HG03060 (cell line): Measurements from ENCODE around the gene CPT2.

ENCODE experiments used
- ATAC-seq: cut with Tn5 transposase; IDR thresholded peaks from one replicate; pipeline ENCODE4 v1.9.1; 2021; ENCODE audit warnings: low read depth, moderate number of reproducible peaks; ENCODE audit not compliant: unreplicated experiment

CPT2 gene

GRCh38 chr1:53210954-53211353 lies 14.3 kb downstream of the CPT2 start:
- ATAC-seq, result no peak

DNA sequence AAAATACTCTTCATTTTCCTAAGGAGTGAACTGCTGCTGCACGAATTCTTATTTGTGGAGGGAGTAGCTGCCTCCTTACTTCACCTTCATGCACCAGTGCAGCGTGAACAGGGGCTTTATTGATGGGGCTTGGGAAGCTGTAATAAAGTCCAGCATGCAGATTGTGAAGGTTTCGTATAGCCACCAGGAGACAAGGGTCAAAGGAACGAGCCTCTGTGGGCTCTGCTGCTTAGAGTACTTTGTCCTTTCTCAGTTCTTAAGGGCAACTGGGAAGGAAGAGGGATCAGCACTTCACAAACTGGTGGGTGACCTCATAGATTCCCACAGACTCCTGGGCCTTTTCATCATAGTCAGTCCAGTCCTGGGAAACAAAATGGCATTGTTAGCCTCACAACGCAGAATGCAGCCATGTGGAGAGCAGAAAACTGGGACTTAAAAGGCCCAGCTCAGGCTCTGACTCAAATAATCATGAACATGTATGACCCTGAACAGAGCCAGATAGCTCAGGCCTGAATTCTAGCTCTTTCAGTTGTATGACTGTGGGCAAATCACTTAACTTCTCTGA lies 17.8 kb downstream of the CPT2 start:
- no peak for ATAC-seq

- no peak for ATAC-seq
Observed at GRCh38 chr1:53218201-53218600, 21.6 kb downstream of the CPT2 start.

- no peak for ATAC-seq
Observed at GRCh38 chr1:53219711-53220110, 23.1 kb downstream of the CPT2 start.

- ATAC-seq, result peak; percentile 86
Observed at GRCh38 chr1:53220171-53220961, 23.7 kb downstream of the CPT2 start, which contains the start of gene CZIB. Gene CZIB (minus strand): TSS chr1:53220634. CDS start chr1:53220575, 59 bp downstream.

DNA sequence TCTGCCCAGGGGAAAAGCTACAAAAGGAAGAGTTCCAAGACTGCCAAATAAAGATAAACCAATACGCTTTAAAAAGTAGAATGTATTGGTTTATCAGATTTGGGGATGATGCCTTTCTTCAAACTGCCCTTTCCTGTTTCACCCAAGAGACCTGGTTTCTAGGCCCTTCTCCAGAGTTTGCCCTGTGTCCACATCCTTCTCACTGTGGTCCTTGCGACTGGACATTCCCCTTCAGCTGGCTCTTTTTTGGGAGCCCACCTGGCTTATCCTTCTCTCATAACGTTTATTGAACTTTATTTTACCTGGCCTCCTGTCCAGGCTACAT lies 24.3 kb downstream of the CPT2 start:
- no peak for ATAC-seq

- ATAC-seq, result no peak
Observed at GRCh38 chr1:53237638-53238037, 41.0 kb downstream of the CPT2 start.

DNA sequence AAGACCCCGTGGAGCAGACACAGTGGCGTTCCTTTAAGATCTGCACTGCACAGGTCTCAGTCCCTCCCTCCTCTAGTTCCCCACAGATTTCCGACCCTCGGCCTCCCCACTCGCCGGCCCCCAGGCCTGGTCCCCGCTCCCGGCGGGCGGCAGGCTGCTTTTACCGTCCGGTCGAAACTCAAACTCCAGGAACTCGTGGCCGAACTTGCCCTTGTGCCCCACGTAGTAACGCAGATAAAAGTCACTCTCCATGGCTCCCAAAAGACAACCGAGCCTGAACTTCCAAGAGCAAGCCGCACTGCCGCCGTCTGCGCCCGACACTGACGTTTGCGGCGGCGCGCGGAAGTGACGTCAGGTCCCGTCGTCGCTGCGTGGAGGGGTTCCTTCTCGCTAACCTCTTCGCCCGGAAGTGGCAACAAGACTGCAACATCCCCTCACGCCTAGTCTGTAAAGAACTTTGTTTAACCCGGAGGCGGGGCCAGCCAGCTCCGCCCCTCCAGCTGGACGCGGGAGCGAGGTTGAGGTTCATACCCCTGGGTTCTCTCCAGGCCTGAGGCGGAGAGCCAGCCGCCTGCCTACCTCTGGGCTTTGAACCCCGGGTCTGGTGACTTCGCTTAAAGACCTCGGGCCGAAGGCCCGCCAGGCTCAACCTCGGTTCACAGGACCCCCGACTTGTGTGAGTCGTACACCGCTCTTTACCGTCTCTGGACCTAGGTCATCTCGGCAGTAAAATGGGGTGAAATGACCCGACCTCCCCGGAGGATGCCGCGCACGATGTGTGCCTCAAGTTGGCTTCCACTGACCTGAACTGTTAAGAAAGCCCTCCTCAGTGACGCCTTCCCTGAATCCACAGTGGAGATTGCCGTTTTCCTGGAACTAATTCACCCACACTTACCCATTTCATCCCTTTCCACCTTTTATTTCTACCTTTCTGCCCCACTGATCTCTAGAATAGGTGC lies 41.9 kb downstream of the CPT2 start, which contains the start of gene MAGOH:
TSS of gene MAGOH (minus strand) at position 322 of the 959 bp plus-strand sequence. CDS start at position 252, 70 bp downstream.
- ATAC-seq, result peak; percentile 96

DNA sequence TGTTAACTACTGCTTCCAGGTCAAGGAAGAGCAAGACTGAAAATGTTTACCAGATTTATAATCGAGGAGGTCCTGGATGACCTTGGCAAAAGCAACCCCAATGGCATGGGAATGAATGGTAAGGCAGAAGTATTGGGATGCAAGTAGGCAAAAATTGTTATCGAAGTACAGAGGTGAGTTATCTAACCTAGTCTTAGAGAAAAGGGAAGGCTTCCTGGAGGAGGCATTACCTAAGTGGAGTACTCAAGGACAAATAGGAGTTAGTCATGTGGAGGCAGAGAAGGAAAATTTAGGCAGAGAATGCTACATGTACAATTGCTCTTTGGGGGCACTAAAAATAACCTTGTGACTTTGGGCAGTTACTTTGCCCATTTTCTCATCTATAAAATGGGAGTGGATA lies 45.2 kb downstream of the CPT2 start:
- no peak for ATAC-seq

GRCh38 chr1:53242381-53242780 lies 45.8 kb downstream of the CPT2 start:
- ATAC-seq, result no peak

DNA sequence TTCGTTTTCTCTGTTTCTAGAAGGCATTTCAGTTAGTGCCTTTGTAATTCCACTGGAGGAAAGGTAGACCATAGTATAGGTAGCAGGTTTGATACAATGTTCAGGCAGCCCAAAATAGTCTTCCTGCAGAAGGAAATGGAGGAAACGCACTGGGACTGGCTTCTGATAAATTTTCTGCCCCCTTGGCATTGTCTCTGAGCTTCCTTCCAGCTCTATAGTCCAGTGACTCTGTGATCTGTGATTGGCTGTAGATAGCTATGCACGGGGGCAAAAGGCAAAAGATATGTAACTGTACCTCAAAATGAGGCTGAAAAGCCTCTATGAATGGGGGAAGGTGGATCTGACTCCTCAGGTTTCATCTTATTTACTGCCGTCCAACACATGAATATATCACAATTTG lies 47.5 kb downstream of the CPT2 start:
- no peak for ATAC-seq

DNA sequence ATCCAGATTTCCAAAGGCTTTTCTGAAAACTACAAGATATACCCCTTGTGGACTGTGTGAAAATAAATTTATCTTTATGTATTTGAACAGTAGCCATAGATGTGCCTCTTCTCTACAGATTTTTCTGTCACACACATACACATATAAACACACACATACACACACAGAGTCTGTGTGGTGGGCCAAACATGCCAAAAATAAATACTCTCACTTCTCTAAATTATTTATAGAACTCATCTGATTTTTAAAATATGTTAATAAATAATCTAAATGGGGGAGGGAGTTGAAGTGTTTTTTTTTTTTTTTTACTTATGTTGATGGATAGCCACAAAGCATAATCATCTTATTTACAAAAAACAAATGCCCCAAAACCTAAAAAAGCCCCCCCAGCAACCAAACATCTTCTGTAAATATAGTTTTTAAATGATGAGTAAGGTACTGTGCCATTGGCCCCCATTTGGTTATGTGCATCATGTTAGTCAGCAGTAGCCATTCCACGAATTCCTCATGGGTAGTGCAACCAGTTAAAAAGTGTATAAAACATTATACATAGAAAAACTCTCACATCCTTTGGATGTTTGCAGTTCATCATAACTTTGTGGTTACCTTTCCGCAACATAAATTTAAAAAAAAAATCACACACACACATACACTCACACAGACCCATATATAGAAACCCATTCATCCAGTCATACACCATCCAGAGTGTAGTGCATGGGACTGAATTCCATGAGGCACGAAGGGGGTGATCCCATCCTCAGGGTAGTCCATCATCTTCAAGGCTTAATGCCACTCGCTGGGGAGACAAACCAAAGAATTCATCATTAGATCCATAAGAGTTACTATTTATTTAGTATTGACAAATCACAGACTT lies 49.9 kb downstream of the CPT2 start:
- no peak for ATAC-seq

DNA sequence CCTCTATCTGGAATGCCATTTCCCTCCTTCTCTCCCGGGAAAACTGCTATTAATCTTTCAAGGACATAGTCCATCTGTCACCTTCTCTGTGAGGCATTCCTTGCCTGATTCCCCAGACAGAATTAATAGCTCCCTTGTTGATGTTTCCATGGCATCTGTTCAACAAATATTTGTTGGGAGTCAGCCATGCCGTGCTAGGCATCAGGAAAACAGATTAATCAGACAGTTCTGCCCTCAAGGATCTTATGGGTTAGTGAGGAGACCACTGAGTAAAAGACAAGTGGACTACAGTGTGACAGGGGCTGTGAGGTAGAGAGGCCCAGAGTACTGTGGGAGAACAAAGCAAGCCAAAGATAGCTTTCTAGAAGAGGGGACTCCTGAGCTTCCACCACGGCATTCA lies 53.1 kb downstream of the CPT2 start:
- ATAC-seq, result no peak

DNA sequence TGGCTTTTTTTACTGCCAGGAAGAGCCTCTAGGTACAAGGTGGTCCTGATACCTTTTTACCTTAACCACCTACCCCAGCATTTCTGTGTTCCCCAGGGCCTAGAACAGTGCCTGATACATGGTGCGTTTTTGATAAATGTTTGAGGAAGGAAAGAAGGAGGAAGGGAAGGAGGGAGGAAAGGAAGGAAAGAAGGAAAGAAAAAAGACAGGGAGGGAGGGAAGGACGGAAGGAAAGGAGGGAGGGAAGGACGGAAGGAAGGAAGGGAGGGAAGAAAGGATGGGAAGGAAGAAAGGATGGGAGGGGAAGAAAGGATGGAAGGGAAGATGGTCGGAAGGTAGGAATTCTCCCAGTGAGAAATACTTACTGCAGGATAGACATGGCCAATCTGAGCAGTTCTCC lies 53.7 kb downstream of the CPT2 start:
- no peak for ATAC-seq

DNA sequence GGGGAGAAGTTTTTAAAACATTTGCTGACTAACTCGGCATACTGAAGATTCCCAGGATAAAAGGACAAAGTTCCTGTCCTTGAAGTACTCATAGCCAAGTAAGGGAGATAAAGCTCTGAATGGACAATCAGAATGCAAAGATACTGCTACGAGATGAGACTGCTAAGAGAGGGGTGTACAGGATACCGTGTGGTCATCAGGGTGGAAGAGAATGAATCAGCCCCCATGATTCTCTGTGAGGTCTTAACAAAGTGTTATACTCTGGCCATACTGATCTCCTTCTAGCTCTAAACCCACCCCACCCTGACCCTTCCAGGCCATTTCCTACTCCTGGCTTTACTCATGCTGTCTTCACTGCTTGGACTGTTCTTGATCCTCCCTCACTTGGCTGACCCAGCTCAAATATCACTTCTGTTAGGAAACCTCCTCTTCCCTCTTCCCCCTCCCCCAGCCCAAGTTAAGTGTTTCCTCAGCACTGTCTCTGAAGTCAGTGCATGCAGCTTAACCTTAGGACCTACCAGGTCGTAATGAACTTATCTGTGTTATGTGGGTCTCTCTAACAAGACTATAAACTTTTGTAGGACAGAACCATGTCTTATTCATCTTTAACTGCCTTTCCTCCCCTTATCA lies 57.5 kb downstream of the CPT2 start:
- ATAC-seq, result no peak

DNA sequence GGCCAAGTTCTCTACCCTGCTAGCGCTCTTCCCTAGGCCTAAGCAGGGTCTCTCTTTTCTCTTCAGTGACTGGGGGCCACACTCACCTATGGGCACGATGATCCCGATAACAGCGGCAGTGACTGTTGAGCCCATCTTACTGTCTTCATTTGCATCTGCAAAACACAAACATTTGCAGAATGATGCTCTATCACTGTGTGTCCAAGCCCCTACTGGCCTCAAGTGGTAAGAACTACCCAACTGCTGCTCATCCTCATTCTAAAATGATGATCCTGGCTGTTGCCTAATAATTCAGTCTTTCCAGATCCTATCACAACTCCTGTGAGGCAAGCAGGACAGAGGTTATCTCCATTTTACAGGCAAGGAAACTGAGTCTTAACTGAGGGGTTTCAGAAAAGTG lies 58.4 kb downstream of the CPT2 start:
- ATAC-seq, result no peak

GRCh38 chr1:53256511-53257453 lies 60.2 kb downstream of the CPT2 start:
- ATAC-seq, result no peak

DNA sequence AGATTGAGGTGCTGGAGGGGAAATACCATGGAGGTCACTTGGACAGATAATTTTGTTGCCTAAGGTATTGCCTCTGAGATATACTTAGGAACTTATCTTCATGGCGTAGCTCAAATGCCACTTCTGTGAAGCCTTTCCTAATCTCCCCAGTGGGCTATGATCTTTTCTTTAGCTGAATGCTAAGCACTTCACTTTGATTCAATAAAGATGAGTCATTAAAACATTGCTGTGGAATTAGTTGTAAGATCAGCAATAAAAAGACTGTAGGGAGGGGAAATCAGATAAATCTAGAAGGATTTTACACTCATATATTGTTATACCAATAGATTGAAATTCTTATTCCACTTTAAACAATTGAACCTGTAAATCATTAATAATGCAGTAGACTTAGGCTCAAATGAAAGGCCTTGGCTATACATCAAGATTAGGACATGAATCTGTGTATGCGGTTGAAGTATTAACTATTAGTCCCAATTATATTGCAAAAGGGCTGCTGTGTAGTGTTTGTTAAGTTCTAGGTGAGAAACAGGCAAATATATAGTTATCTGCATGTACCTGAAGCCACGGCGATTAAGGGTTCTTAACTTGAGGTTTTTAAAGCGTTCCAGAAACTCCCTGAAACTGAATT lies 60.9 kb downstream of the CPT2 start:
- ATAC-seq, result no peak
